Urinary bladder (tissue), 4 donors: Measurements from ENCODE around the gene NOC2L. TPM values are rescaled to one million over a fixed set of nuclear protein-coding genes. Genes with fewer than 3 reads are reported as not detected.

ENCODE experiments used
- DNase-seq: peaks from one replicate; pipeline ENCODE4 v3.0.0-alpha.2; 2015; ENCODE audit errors: extremely low spot score
- H3K27ac ChIP-seq: one replicate; pipeline ENCODE4 v1.5.1; 2013; ENCODE audit warnings: low read depth, mild to moderate bottlenecking, moderate library complexity
- H3K36me3 ChIP-seq: one replicate; pipeline ENCODE4 v1.6.1; 2013; ENCODE audit warnings: mild to moderate bottlenecking, moderate library complexity; ENCODE audit not compliant: insufficient read depth
- H3K4me1 ChIP-seq: one replicate; pipeline ENCODE4 v1.6.1; 2013; ENCODE audit warnings: mild to moderate bottlenecking, moderate library complexity; ENCODE audit not compliant: insufficient read depth
- H3K4me3 ChIP-seq: one replicate; pipeline ENCODE4 v1.5.1; 2013; ENCODE audit warnings: low read depth, low read length
- WGBS: extraction: QIAGEN DNeasy Blood & Tissue Kit; methylation state at CpG from one replicate; pipeline ENCODE4 v1.1.7; 2013; 5-methylcytosine and 5-hydroxymethylcytosine counted together
- polyA plus RNA-seq: library from polyadenylated mRNA; stranded (reverse); fragments of 200-250 nt; gene quantifications from one replicate; pipeline ENCODE4 v1.2.3, GENCODE V29; 2013
- total RNA-seq: library from RNA; depleted of rRNA; stranded (reverse); fragments of >200 nt; gene quantifications from one replicate; pipeline ENCODE4 v1.2.3, GENCODE V29; 2014
- donor health status: healthy with polysubstance abuse.
- donor health status: healthy.

NOC2L gene
- total and polyA plus RNA-seq, 2 donors: 27.1 to 59.5 TPM

- DNase-seq: no peak
- H3K4me1 ChIP-seq: peaks cover 3% of the 10 kb centered on the region
- H3K27ac ChIP-seq: no peak overlapping the region
- no peak overlapping the region for H3K4me3 ChIP-seq
- WGBS: 93% methylated on average over 39 of the region's 51 CpGs
- H3K36me3 ChIP-seq: peaks cover 6% of the 10 kb centered on the region
Observed at GRCh38 chr1:964691-965525, 5.9 kb upstream of the NOC2L start.

- Histone ChIP-seq H3K4me3 (no peak overlapping the region), H3K4me1 (peaks cover 3% of the 10 kb centered on the region), H3K36me3 (peaks cover 6% of the 10 kb centered on the region), H3K27ac (no peak overlapping the region)
- DNase-seq: no peak
- 94% methylated on average over 47 of the region's 47 CpGs for WGBS
Observed at GRCh38 chr1:963746-964525, 4.9 kb upstream of the NOC2L start.

GRCh38 chr1:963301-963651 lies 4.2 kb upstream of the NOC2L start:
- 89% methylated on average over 16 of the region's 16 CpGs for WGBS
- Histone ChIP-seq H3K4me3 (no peak overlapping the region), H3K36me3 (peaks cover 6% of the 10 kb centered on the region), H3K27ac (no peak overlapping the region), H3K4me1 (peaks cover 3% of the 10 kb centered on the region)
- no peak for DNase-seq

- DNase-seq: no peak
- H3K27ac ChIP-seq: no peak overlapping the region
- peaks cover 3% of the 10 kb centered on the region for H3K4me1 ChIP-seq
- H3K4me3 ChIP-seq: no peak overlapping the region
- WGBS: 95% methylated on average over 57 of the region's 57 CpGs
- peaks cover 6% of the 10 kb centered on the region for H3K36me3 ChIP-seq
Observed at GRCh38 chr1:962381-963300, 3.6 kb upstream of the NOC2L start.

- WGBS: 33% methylated on average over 56 of the region's 56 CpGs
- peaks cover 3% of the 10 kb centered on the region for H3K4me1 ChIP-seq
- H3K36me3 ChIP-seq: peaks cover 6% of the 10 kb centered on the region
- no peak overlapping the region for H3K27ac ChIP-seq
- H3K4me3 ChIP-seq: peak overlapping the region; percentile 96
- no peak for DNase-seq
Observed at GRCh38 chr1:961132-961669, 2.1 kb upstream of the NOC2L start.

- Histone ChIP-seq H3K4me3 (peak within 1 kb of the TSS; percentile 96), H3K36me3 (peaks cover 6% of the 10 kb centered on the region), H3K4me1 (peaks cover 3% of the 10 kb centered on the region), H3K27ac (no peak within 1 kb of the TSS)
- DNase-seq: no peak
- WGBS: under 1% methylated on average over 109 of the region's 109 CpGs
Observed at GRCh38 chr1:960363-961131, 1.5 kb upstream of the NOC2L start, which contains the start of gene KLHL17. KLHL17 (plus strand) TSS chr1:960584; CDS start chr1:960694, 110 bp downstream.

GRCh38 chr1:959731-960362 lies 791 bp upstream of the NOC2L start:
- peaks cover 6% of the 10 kb centered on the region for H3K36me3 ChIP-seq
- peak overlapping the region; percentile 96 for H3K4me3 ChIP-seq
- WGBS: 27% methylated on average over 56 of the region's 57 CpGs
- no peak for DNase-seq
- H3K4me1 ChIP-seq: peaks cover 3% of the 10 kb centered on the region
- H3K27ac ChIP-seq: no peak overlapping the region

- DNase-seq: no peak
- 91% methylated on average over 11 of the region's 11 CpGs for WGBS
- H3K4me3 ChIP-seq: no peak overlapping the region
- H3K36me3 ChIP-seq: peaks cover 6% of the 10 kb centered on the region
- H3K27ac ChIP-seq: no peak overlapping the region
- H3K4me1 ChIP-seq: peaks cover 3% of the 10 kb centered on the region
Observed at GRCh38 chr1:956636-957035, 2.4 kb downstream of the NOC2L start.

GRCh38 chr1:955474-955873 lies 3.6 kb downstream of the NOC2L start:
- no peak for DNase-seq
- peaks cover 8% of the 10 kb centered on the region for H3K36me3 ChIP-seq
- no peaks in the 10 kb centered on the region for H3K4me1 ChIP-seq
- H3K4me3 ChIP-seq: no peak overlapping the region
- H3K27ac ChIP-seq: no peak overlapping the region
- 91% methylated on average over 6 of the region's 6 CpGs for WGBS

- Histone ChIP-seq H3K4me3 (no peak overlapping the region), H3K27ac (no peak overlapping the region), H3K4me1 (no peaks in the 10 kb centered on the region), H3K36me3 (peaks cover 8% of the 10 kb centered on the region)
- no peak for DNase-seq
- WGBS: 83% methylated on average over 13 of the region's 13 CpGs
Observed at GRCh38 chr1:954927-955326, 4.1 kb downstream of the NOC2L start.

GRCh38 chr1:953524-954320 lies 5.3 kb downstream of the NOC2L start:
- Histone ChIP-seq H3K4me1 (no peaks in the 10 kb centered on the region), H3K36me3 (peaks cover 8% of the 10 kb centered on the region), H3K4me3 (no peak overlapping the region), H3K27ac (no peak overlapping the region)
- 87% methylated on average over 32 of the region's 32 CpGs for WGBS
- no peak for DNase-seq
